ENCODE measurements around the gene SMTN. TPM values are rescaled to one million over a fixed set of nuclear protein-coding genes. Genes with fewer than 3 reads are reported as not detected.
"Not testable (repeated sequence)": the region's sequence is repeated elsewhere in the genome, so short reads cannot be mapped to it uniquely, and the experiment has no call there.

SMTN gene
- polyA plus RNA-seq, 1 of the 3 experiments (the other 2 are of a cell fraction), result 30.4 TPM

DNA sequence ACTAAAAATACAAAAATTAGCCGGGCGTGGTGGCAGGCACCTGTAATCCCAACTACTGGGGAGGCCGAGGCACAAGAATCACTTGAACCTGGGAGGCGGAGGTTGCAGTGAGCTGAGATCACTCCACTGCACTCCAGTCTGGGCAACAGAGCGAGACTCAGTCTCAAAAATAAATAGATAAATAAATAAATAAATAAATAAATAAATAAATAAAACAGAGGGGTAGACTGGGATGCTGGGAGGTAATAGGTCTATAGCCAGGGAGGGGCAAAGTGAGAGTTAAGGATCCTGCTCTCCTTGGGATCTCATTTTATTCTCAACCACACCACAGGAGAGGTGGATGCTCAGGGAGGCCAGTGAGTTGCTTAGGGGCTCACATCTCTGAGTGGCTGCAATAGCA lies 16.4 kb downstream of the SMTN start:
- H3K27me3 ChIP-seq (ENCODE audit: insufficient read depth); H3K79me2 ChIP-seq (ENCODE audit: insufficient read depth); H3K4me2 ChIP-seq; H3K9me3 ChIP-seq; H3K27ac ChIP-seq (ENCODE audit: low read depth in 2 of 2, low read length in 1 of 2); POLR2A ChIA-PET; H3K4me3 ChIP-seq (ENCODE audit: low read depth in 2 of 2, low read length in 1 of 2); H3K9ac ChIP-seq; DNase-seq; H3K4me1 ChIP-seq (ENCODE audit: control insufficient read depth in 1 of 2, insufficient read depth in 2 of 2, low read depth in 1 of 2, low read length in 1 of 2); H4K20me1 ChIP-seq (ENCODE audit: insufficient read depth); H2AFZ ChIP-seq (ENCODE audit: low read depth); H3K9me2 ChIP-seq: not testable (repeated sequence)
- Histone ChIP-seq H3K36me3 (replicated peaks in 1 of 2; ENCODE audit: control insufficient read depth in 1 of 2, insufficient read depth in 2 of 2, low read length in 1 of 2) (peaks cover 6 to 28% of the 10 kb centered on the region in 2 experiments), H3F3A (replicated peaks; ENCODE audit: insufficient read depth) (peaks cover 16% of the 10 kb centered on the region)
- CTCF ChIA-PET, result interaction anchor here (1.4 kb wide), 1 partner anchor 62 kb away, joined by 3 read pairs; the partner anchor contains the start of gene RNF185
- 97% methylated on average over 5 of the region's 5 CpGs for WGBS (ENCODE audit: low lambda C conversion rate)

- 96% methylated on average over 10 of the region's 10 CpGs for WGBS (ENCODE audit: low lambda C conversion rate)
- CTCF ChIA-PET, result interaction anchor here (0.6 to 2.2 kb wide), 5 partner anchors 8 to 215 kb away, joined by 3 to 10 read pairs (median 3); partner anchors contain the start of genes RNF185 and SELENOM
- POLR2A ChIA-PET, result no interaction called here
Measured at GRCh38 chr22:31097941-31098631, 17.0 kb downstream of the SMTN start.

GRCh38 chr22:31098632-31099110 lies 17.6 kb downstream of the SMTN start:
- Histone ChIP-seq H3K27me3 (ENCODE audit: insufficient read depth) (no peaks in the 10 kb centered on the region), H3K27ac (ENCODE audit: low read depth in 2 of 2, low read length in 1 of 2) (no peak overlapping the region), H3K9ac (no peak overlapping the region), H3K4me2 (no peak overlapping the region), H3K9me2 (no peaks in the 10 kb centered on the region), H3K4me1 (ENCODE audit: control insufficient read depth in 1 of 2, insufficient read depth in 2 of 2, low read depth in 1 of 2, low read length in 1 of 2) (no peaks in the 10 kb centered on the region; a peak in 1 of 4 replicates), H2AFZ (ENCODE audit: low read depth) (no peak overlapping the region), H3K9me3 (no peaks in the 10 kb centered on the region), H3K36me3 (replicated peaks in 1 of 2; ENCODE audit: control insufficient read depth in 1 of 2, insufficient read depth in 2 of 2, low read length in 1 of 2) (peaks cover 6 to 24% of the 10 kb centered on the region in 2 experiments), H4K20me1 (ENCODE audit: insufficient read depth) (no peaks in the 10 kb centered on the region), H3F3A (replicated peaks; ENCODE audit: insufficient read depth) (peaks cover 23% of the 10 kb centered on the region), H3K79me2 (ENCODE audit: insufficient read depth) (no peaks in the 10 kb centered on the region), H3K4me3 (ENCODE audit: low read depth in 2 of 2, low read length in 1 of 2) (no peak overlapping the region)
- DNase-seq, result peak; percentile 58
- whole genome bisulfite sequencing (ENCODE audit: low lambda C conversion rate), result 96% methylated on average over 35 of the region's 36 CpGs
- POLR2A ChIA-PET, result no interaction called here
- CTCF ChIA-PET, result interaction anchor here (0.6 to 2.2 kb wide), 5 partner anchors 9 to 215 kb away, joined by 3 to 10 read pairs (median 3); partner anchors contain the start of genes RNF185 and SELENOM
- TF ChIP-seq FOXJ3 (CRISPR knock-in tag; IDR thresholded peaks at IDR 0.05) (no peak), NFIC (IDR thresholded peaks at IDR 0.05; ENCODE audit: borderline replicate concordance) (no peak), GABPA (IDR thresholded peaks at IDR 0.05; ENCODE audit: low read depth) (no peak), GATA2 (CRISPR knock-in tag; IDR thresholded peaks at IDR 0.05) (no peak), NRF1 (IDR thresholded peaks at IDR 0.05; ENCODE audit: low read depth, low read length) (no peak), REST (IDR thresholded peaks at IDR 0.05; ENCODE audit: low read depth, low read length) (no peak), SMC3 (IDR thresholded peaks at IDR 0.05; ENCODE audit: low read depth, low read length) (no peak)
- TF ChIP-seq, protein P1, sequence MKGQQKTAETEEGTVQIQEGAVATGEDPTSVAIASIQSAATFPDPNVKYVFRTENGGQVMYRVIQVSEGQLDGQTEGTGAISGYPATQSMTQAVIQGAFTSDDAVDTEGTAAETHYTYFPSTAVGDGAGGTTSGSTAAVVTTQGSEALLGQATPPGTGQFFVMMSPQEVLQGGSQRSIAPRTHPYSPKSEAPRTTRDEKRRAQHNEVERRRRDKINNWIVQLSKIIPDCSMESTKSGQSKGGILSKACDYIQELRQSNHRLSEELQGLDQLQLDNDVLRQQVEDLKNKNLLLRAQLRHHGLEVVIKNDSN (IDR thresholded peaks at IDR 0.05; ENCODE audit: borderline replicate concordance, low read depth), result no peak

More at GRCh38 chr22:31097941-31098631, 17.0 kb downstream of the SMTN start:
- no peak for DNase-seq
- Histone ChIP-seq H3K4me3 (ENCODE audit: low read depth in 2 of 2, low read length in 1 of 2) (no peak overlapping the region), H3K4me2 (no peak overlapping the region), H3K9me3 (no peaks in the 10 kb centered on the region), H3K27me3 (ENCODE audit: insufficient read depth) (no peaks in the 10 kb centered on the region), H2AFZ (ENCODE audit: low read depth) (no peak overlapping the region), H3K4me1 (ENCODE audit: control insufficient read depth in 1 of 2, insufficient read depth in 2 of 2, low read depth in 1 of 2, low read length in 1 of 2) (no peaks in the 10 kb centered on the region; a peak in 1 of 4 replicates), H3F3A (replicated peaks; ENCODE audit: insufficient read depth) (peaks cover 20% of the 10 kb centered on the region), H3K79me2 (ENCODE audit: insufficient read depth) (no peaks in the 10 kb centered on the region), H4K20me1 (ENCODE audit: insufficient read depth) (no peaks in the 10 kb centered on the region), H3K9me2 (no peaks in the 10 kb centered on the region), H3K36me3 (replicated peaks in 1 of 2; ENCODE audit: control insufficient read depth in 1 of 2, insufficient read depth in 2 of 2, low read length in 1 of 2) (peaks cover 6 to 24% of the 10 kb centered on the region in 2 experiments), H3K9ac (no peak overlapping the region), H3K27ac (ENCODE audit: low read depth in 2 of 2, low read length in 1 of 2) (no peak overlapping the region)
- TF ChIP-seq EZH2phosphoT487 (IDR thresholded peaks at IDR 0.05; ENCODE audit: borderline replicate concordance, low read depth) (no peak), IRF3 (IDR thresholded peaks at IDR 0.05; ENCODE audit: low read depth, low read length) (no peak), GABPA (IDR thresholded peaks at IDR 0.05; ENCODE audit: low read depth) (no peak), RCOR1 (IDR thresholded peaks at IDR 0.05; ENCODE audit: low read length) (no peak)
- TF ChIP-seq, protein P2, sequence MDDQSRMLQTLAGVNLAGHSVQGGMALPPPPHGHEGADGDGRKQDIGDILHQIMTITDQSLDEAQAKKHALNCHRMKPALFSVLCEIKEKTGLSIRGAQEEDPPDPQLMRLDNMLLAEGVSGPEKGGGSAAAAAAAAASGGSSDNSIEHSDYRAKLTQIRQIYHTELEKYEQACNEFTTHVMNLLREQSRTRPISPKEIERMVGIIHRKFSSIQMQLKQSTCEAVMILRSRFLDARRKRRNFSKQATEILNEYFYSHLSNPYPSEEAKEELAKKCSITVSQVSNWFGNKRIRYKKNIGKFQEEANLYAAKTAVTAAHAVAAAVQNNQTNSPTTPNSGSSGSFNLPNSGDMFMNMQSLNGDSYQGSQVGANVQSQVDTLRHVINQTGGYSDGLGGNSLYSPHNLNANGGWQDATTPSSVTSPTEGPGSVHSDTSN (IDR thresholded peaks at IDR 0.05), result no peak

All from SK-N-SH (cell line).